VCaP (cell line): ENCODE results near the gene ASB8.

Experiments used
- H3K27ac ChIP-seq: fragments of 450-650 bp; 2 replicates; pipeline ENCODE4 v1.5.1; 2017
- TF ChIP-seq, protein P1 (sequence below): fragments of 450-650 bp; conservative IDR thresholded peaks from 2 replicates; pipeline ENCODE4 v1.5.1; 2017; ENCODE audit warnings: mild to moderate bottlenecking, moderate library complexity

ASB8 gene

DNA sequence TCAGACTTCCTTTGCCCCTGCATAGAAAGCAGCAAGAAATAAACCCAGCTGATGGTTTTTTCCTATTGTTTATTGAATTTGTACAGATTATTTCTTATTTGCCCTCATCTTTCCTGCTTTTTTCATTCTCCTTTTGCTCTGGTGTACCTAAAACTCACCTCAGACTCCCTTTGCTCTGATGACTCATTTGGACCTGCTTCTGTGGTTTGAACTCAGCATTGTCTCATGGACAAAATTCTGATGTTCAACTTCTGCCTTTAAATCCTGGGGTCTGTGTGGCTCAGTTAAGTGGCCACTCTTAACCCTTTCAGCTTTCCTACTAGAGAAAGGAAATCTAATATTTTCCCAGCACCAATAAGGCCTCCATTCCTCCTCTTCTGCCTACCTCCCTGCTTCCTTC lies 47.9 kb downstream of the ASB8 start:
- H3K27ac ChIP-seq: no peak overlapping the region
- TF ChIP-seq, protein P1, sequence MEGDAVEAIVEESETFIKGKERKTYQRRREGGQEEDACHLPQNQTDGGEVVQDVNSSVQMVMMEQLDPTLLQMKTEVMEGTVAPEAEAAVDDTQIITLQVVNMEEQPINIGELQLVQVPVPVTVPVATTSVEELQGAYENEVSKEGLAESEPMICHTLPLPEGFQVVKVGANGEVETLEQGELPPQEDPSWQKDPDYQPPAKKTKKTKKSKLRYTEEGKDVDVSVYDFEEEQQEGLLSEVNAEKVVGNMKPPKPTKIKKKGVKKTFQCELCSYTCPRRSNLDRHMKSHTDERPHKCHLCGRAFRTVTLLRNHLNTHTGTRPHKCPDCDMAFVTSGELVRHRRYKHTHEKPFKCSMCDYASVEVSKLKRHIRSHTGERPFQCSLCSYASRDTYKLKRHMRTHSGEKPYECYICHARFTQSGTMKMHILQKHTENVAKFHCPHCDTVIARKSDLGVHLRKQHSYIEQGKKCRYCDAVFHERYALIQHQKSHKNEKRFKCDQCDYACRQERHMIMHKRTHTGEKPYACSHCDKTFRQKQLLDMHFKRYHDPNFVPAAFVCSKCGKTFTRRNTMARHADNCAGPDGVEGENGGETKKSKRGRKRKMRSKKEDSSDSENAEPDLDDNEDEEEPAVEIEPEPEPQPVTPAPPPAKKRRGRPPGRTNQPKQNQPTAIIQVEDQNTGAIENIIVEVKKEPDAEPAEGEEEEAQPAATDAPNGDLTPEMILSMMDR: no peak

DNA sequence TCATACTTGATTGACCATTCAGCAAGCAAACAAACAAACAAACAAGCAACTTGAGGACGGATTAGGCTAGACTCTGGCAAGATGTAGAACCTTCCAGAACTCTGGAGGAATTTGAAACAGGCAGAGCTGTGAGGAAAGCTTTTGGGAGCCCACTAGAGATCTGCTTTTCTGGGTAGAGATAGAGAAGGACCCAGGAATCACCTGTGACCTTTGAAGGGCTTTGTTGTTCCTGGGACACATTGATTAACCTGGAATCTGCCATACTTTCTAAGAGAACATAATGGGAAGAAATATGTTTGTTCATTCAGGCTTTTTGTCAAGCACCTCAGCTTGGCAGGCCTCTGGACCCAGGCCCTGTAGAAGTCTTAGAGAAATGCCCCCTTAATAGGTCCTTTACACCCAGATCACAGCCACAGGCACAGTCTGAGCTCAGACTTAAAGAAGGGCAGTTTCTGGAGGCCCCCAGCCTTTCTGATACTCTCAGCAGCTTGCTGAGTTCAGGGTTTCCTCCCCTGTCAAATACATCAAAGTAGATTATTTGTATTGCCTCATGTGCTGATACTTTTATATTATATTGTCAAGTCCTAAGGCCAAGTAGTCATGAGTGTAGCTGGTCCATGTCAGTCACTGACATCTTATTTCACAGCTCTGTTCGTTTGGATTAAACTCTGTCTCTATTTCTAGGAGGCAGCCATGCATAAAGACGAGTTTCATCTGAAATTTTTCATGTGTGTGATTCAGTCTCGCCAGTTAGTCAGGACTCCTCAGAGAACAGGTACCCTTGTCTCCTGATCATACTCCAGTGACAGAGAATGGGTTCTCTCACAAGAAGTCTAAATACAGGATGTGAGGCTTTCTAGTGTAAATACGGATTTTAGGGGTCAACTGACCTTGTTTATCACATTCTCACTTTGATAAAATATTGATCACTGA lies 50.4 kb downstream of the ASB8 start:
- peak overlapping the region; percentile 96 for H3K27ac ChIP-seq
- TF ChIP-seq, protein P1: no peak

DNA sequence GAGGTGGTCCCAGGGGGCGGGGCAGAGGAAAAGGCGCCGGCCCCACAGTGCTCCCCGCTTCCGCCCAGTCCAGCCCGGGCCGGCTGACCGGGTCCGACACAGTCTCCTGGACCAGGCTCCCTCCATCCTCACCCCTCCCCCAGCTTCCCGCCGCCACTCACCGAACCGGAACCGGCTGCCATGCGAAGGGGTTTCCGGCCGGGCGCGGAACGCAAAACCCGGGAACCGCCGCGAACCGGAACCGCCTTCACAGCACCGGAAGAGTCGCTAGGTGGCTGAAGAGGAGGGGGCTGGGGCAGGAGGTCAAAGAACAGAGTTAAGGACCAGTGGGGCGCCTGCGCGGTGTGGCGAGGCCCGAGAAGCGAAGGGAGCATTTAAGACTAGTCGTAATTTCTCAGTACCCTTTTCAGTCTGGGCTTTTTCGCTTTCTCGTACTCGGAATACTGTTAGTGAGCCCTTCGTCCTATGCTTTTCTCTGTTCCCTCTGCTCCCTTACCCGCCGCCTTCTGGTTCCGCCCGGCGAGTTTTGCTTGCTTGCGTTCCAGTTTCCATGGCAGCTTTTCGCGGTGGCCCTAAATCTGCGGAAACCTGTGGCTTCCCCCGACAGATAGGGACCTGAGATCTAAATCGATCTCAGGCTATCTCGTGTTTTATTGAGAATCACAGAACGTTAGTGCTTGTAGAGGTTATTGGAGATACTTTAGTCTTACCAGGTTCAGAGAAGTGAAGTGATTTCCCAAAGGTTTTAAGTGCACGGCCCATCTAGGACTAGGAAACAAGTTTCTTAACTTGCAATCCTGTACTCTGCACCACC lies 51.2 kb downstream of the ASB8 start, which contains the start of gene SENP1:
Gene SENP1, minus strand, starts transcription at position 213 of the 814 bp plus-strand sequence. CDS start 4,607 bp downstream, outside the sequence.
- H3K27ac ChIP-seq: peak within 1 kb of the TSS; percentile 96
- TF ChIP-seq, protein P1: no peak

DNA sequence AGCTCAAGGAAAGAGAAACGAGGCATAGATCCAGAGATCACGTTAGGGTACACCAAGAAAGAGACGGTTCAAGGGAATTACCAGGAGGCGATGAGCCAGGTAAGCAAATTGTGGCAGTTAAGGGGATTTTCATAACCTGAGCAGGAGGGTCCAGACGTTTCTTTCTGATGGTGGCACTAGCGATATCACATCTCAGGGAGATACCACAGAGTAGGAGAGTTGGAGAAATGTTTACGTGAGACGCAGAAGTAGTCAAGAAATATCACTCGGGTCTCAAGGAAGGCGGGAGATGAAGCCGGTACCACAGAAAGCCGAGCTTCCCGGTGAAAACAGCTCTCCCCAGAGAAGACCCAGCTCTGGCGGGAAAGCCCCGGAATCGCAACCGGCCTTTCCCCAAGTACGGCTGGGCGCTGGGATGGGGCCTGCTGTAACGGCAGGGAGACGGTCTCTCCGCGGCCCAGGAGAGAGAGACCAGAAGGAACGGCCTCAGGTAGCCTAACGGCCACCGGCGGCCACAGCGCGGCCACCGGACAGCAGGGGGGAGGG lies 51.9 kb downstream of the ASB8 start:
- peak overlapping the region; percentile 96 for H3K27ac ChIP-seq
- TF ChIP-seq, protein P1: no peak

DNA sequence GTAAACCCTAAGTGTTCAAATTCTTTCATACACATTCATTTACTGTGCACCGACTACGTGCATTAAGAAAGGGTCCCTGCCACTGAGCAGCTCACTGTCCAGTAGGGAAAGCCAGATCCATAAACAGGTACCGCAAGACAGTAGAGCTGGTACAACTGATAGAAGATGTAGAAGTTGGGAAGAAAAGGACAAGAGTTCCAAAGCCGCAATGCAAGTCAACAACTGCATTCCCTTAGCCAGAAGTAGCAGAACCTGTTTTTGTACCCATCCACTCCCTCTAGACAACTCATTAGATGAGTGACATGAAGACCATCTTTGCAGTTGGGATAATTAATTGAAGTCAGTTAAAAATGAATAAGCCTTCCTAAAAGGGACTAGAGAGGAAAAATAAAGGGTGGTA lies 52.8 kb downstream of the ASB8 start:
- TF ChIP-seq, protein P1: no peak

More for the DNA sequence above, 52.8 kb downstream of the ASB8 start:
- peak overlapping the region; percentile 96 for H3K27ac ChIP-seq
